Measurements from ENCODE around the gene NKX2-3.

Gene NKX2-3

GRCh38 chr10:99583687-99584086, 50.9 kb downstream of the NKX2-3 start:
- no peak for DNase-seq

Measured in fibroblast of skin of scalp (primary cell).